HepG2 (cell line): ENCODE measurements around the gene ZDHHC24. TPM values are rescaled to one million over a fixed set of nuclear protein-coding genes. Genes with fewer than 3 reads are reported as not detected.

Experiments
- GABPA ChIP-seq, 2 experiments: IDR thresholded peaks; 2 replicates each; pipeline ENCODE4 v1.6.1; 2011 to 2016; ENCODE audit warnings: low read depth in 2 of 2, low read length in 1 of 2, missing biosample characterization in 1 of 2, missing genetic modification characterization in 1 of 2
- HDAC1 ChIP-seq: sonication (generic); formaldehyde crosslinking; IDR thresholded peaks from 2 replicates; pipeline ENCODE4 v1.5.1; 2020; ENCODE audit warnings: mild to moderate bottlenecking, missing genetic modification reagents
- KDM6A ChIP-seq: IDR thresholded peaks from 2 replicates; pipeline ENCODE4 v1.6.1; 2016; ENCODE audit warnings: low read depth
- KLF11 ChIP-seq: IDR thresholded peaks from 2 replicates; pipeline ENCODE4 v1.6.1; 2016; ENCODE audit warnings: missing compliant biosample characterization
- MAX ChIP-seq: IDR thresholded peaks from 2 replicates; pipeline ENCODE4 v1.6.1; 2012; ENCODE audit warnings: inconsistent platforms
- RFXAP ChIP-seq: sonication (generic); formaldehyde crosslinking; IDR thresholded peaks from 2 replicates; pipeline ENCODE4 v1.4.0; 2020; ENCODE audit warnings: missing genetic modification reagents, borderline replicate concordance
- ZKSCAN8 ChIP-seq: IDR thresholded peaks from 2 replicates; pipeline ENCODE4 v1.6.1; 2016; ENCODE audit warnings: borderline replicate concordance, missing genetic modification reagents, missing compliant biosample characterization
- ZNF235 ChIP-seq: sonication (generic); formaldehyde crosslinking; IDR thresholded peaks from 2 replicates; pipeline ENCODE4 v1.8.1; 2023; ENCODE audit warnings: mild to moderate bottlenecking, missing genetic modification reagents, borderline replicate concordance
- ZNF337 ChIP-seq: sonication (generic); formaldehyde crosslinking; IDR thresholded peaks from 2 replicates; pipeline ENCODE4 v1.5.1; 2020; ENCODE audit warnings: missing genetic modification reagents, low read depth, mild to moderate bottlenecking, borderline replicate concordance
- ZNF512 ChIP-seq: sonication (generic); formaldehyde crosslinking; IDR thresholded peaks from 2 replicates; pipeline ENCODE4 v1.4.0; 2020; ENCODE audit warnings: mild to moderate bottlenecking, missing genetic modification reagents
- ZNF841 ChIP-seq: sonication (generic); formaldehyde crosslinking; IDR thresholded peaks from 2 replicates; pipeline ENCODE4 v1.8.1; 2023; ENCODE audit warnings: missing genetic modification reagents, borderline replicate concordance
- polyA plus RNA-seq, 8 experiments: library from polyadenylated mRNA; depleted of rRNA in 3 of 8; stranded (reverse) in 7 of 8; unstranded in 1 of 8; fragments of >200 nt; fragmentation: Illumina TruSeq in 4 of 8; extraction: Trizol in 4 of 8; gene quantifications; 2 replicates each; pipeline versions ENCODE4 v1.2.1 to v1.2.3, GENCODE V29; 2011 to 2016; ENCODE audit warnings: low read depth in 4 of 8, missing spikeins in 1 of 8, mixed read lengths in 1 of 8; ENCODE audit not compliant: insufficient read depth in 1 of 8
- total RNA-seq, 5 experiments: library from RNA; depleted of rRNA; stranded (reverse); fragments of >200 nt; fragmentation: Illumina TruSeq; extraction: Trizol; gene quantifications; 2 replicates each; pipeline ENCODE4 v1.2.3, GENCODE V29; 2016; ENCODE audit warnings: low read depth in 1 of 5
- TF ChIP-seq, protein P1 (sequence below): sonication (generic); formaldehyde crosslinking; IDR thresholded peaks from 2 replicates; pipeline ENCODE4 v1.4.0; 2020; ENCODE audit warnings: missing genetic modification reagents
- TF ChIP-seq, protein P2 (sequence below): sonication (generic); formaldehyde crosslinking; IDR thresholded peaks from 2 replicates; pipeline ENCODE4 v1.4.0; 2020; ENCODE audit warnings: missing genetic modification reagents, borderline replicate concordance
- TF ChIP-seq, protein P3 (sequence below): IDR thresholded peaks from 2 replicates; pipeline ENCODE4 v1.6.1; 2016; ENCODE audit warnings: low read depth, missing genetic modification reagents, missing compliant biosample characterization

ZDHHC24 gene
- total and polyA plus RNA-seq, 2 of the 13 experiments (the other 11 are each of a cell fraction or from before 2014, with no cell fraction given) = 4.3 TPM

DNA sequence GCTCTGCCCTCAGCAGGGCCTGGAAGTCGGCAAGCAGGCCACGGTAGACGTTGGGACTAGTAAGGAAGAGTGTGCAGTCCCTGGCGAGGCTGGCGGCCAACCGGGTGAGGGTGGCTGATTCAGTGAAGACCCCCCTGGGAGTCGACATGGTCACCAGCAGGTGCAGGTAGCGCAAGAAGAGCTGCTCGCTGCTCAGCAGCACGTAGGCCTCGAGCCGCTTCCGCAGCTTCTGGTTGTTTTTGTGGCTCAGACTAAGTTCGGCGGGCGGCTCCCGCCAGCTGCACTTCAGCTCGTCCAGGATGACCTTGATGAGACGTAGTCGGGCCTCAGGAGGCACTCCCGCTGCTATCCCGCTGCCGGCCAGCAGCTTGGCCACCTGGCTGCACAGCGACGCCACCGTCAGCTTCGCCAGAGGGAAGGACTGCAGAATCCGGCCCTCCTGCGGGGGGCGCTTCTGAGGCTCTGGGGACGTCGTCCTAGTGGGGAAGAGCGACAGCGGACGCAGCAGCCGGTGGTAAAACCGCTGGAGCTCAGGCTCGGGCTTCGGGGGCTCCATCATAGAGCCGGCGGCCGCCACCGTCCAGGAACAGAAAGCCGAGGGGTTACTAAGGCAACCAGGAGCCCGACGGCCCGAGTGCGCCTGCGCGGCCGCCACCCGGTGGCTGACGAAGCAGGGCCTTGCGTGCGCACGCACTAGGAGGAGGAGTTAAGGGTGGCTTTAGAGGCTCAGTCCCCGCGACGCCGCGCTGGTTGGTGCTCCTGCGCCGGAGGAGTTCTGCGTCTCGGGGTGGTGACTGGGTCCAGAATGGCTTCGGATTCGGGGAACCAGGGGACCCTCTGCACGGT lies 46.8 kb upstream of the ZDHHC24 start, which contains the start of the genes CCDC87 and CCS (continued):
- TF ChIP-seq ZKSCAN8 (CRISPR knock-in tag) = peak; percentile 65; the same call in 1 of the 2 replicates
- TF ChIP-seq RFXAP (CRISPR knock-in tag) = peak; percentile 70; the same call in 1 of the 2 replicates
- peak; percentile 87 for TF ChIP-seq HDAC1 (CRISPR knock-in tag)
- no peak for TF ChIP-seq GABPA (IDR thresholded peaks at IDR 0.05; ENCODE audit: low read depth, low read length)
- peak; percentile 29; the same call in 1 of the 2 replicates for TF ChIP-seq GABPA (CRISPR knock-in tag; IDR thresholded peaks at IDR 0.05; ENCODE audit: low read depth)
- TF ChIP-seq ZNF841 (CRISPR knock-in tag) = no peak; the same call in 1 of the 2 replicates
- TF ChIP-seq, protein P1, sequence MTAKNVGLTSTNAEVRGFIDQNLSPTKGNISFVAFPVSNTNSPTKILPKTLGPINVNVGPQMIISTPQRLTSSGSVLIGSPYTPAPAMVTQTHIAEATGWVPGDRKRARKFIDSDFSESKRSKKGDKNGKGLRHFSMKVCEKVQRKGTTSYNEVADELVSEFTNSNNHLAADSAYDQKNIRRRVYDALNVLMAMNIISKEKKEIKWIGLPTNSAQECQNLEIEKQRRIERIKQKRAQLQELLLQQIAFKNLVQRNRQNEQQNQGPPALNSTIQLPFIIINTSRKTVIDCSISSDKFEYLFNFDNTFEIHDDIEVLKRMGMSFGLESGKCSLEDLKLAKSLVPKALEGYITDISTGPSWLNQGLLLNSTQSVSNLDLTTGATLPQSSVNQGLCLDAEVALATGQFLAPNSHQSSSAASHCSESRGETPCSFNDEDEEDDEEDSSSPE (CRISPR knock-in tag) = peak; percentile 90
- TF ChIP-seq MAX = peak; percentile 92
- TF ChIP-seq ZNF235 (CRISPR knock-in tag) = no peak
- TF ChIP-seq KDM6A (CRISPR knock-in tag) = 0 out of 2 replicates have a peak, but pooled peaks have one; percentile 19
- no peak for TF ChIP-seq ZNF337 (CRISPR knock-in tag)
- TF ChIP-seq ZNF512 (CRISPR knock-in tag) = no peak
- TF ChIP-seq, protein P2, sequence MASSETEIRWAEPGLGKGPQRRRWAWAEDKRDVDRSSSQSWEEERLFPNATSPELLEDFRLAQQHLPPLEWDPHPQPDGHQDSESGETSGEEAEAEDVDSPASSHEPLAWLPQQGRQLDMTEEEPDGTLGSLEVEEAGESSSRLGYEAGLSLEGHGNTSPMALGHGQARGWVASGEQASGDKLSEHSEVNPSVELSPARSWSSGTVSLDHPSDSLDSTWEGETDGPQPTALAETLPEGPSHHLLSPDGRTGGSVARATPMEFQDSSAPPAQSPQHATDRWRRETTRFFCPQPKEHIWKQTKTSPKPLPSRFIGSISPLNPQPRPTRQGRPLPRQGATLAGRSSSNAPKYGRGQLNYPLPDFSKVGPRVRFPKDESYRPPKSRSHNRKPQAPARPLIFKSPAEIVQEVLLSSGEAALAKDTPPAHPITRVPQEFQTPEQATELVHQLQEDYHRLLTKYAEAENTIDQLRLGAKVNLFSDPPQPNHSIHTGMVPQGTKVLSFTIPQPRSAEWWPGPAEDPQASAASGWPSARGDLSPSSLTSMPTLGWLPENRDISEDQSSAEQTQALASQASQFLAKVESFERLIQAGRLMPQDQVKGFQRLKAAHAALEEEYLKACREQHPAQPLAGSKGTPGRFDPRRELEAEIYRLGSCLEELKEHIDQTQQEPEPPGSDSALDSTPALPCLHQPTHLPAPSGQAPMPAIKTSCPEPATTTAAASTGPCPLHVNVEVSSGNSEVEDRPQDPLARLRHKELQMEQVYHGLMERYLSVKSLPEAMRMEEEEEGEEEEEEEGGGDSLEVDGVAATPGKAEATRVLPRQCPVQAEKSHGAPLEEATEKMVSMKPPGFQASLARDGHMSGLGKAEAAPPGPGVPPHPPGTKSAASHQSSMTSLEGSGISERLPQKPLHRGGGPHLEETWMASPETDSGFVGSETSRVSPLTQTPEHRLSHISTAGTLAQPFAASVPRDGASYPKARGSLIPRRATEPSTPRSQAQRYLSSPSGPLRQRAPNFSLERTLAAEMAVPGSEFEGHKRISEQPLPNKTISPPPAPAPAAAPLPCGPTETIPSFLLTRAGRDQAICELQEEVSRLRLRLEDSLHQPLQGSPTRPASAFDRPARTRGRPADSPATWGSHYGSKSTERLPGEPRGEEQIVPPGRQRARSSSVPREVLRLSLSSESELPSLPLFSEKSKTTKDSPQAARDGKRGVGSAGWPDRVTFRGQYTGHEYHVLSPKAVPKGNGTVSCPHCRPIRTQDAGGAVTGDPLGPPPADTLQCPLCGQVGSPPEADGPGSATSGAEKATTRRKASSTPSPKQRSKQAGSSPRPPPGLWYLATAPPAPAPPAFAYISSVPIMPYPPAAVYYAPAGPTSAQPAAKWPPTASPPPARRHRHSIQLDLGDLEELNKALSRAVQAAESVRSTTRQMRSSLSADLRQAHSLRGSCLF (CRISPR knock-in tag) = no peak; the same call in 1 of the 2 replicates
- TF ChIP-seq KLF11 (CRISPR knock-in tag) = peak; percentile 93
- TF ChIP-seq, protein P3, sequence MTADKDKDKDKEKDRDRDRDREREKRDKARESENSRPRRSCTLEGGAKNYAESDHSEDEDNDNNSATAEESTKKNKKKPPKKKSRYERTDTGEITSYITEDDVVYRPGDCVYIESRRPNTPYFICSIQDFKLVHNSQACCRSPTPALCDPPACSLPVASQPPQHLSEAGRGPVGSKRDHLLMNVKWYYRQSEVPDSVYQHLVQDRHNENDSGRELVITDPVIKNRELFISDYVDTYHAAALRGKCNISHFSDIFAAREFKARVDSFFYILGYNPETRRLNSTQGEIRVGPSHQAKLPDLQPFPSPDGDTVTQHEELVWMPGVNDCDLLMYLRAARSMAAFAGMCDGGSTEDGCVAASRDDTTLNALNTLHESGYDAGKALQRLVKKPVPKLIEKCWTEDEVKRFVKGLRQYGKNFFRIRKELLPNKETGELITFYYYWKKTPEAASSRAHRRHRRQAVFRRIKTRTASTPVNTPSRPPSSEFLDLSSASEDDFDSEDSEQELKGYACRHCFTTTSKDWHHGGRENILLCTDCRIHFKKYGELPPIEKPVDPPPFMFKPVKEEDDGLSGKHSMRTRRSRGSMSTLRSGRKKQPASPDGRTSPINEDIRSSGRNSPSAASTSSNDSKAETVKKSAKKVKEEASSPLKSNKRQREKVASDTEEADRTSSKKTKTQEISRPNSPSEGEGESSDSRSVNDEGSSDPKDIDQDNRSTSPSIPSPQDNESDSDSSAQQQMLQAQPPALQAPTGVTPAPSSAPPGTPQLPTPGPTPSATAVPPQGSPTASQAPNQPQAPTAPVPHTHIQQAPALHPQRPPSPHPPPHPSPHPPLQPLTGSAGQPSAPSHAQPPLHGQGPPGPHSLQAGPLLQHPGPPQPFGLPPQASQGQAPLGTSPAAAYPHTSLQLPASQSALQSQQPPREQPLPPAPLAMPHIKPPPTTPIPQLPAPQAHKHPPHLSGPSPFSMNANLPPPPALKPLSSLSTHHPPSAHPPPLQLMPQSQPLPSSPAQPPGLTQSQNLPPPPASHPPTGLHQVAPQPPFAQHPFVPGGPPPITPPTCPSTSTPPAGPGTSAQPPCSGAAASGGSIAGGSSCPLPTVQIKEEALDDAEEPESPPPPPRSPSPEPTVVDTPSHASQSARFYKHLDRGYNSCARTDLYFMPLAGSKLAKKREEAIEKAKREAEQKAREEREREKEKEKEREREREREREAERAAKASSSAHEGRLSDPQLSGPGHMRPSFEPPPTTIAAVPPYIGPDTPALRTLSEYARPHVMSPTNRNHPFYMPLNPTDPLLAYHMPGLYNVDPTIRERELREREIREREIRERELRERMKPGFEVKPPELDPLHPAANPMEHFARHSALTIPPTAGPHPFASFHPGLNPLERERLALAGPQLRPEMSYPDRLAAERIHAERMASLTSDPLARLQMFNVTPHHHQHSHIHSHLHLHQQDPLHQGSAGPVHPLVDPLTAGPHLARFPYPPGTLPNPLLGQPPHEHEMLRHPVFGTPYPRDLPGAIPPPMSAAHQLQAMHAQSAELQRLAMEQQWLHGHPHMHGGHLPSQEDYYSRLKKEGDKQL (CRISPR knock-in tag) = peak; percentile 29; the same call in 1 of the 2 replicates
